ENCODE data around the gene CCDC183.
"Not testable (repeated sequence)": the region's sequence is repeated elsewhere in the genome, so short reads cannot be mapped to it uniquely, and the experiment has no call there.

Gene CCDC183

DNA sequence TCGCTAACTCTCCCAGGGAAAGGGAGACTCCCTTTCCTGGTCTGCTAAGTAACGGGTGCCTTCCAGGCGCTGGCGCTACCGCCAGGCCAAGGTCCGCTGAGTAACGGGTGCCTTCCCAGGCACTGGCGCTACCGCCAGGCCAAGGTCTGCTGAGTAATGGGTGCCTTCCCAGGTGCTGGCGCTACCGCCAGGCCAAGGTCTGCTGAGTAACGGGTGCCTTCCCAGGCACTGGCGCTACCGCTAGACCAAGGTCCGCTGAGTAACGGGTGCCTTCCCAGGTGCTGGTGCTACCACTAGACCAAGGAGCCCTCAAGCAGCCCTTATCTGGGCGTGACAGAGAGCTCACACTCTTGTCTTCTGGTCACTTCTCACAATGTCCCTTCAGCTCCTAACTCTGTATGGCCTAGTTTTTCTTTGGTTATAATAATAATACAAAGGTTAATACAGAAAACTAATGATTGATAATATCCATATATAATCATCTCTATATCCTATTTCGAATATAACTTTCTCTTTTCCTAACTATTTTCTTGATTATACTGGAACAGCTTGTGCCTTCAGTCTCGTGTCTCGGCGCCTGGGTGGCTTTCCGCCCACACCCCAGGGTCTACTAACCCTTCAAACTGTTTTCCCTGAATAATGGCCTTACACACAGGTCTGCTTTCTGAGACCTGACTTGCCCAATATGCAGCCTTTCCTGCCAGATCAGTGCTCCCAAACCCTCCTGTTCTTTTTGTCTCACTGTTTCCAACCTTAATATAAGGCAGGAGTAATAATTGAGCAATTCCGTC is 10.4 kb upstream of the CCDC183 start:
- DNase-seq = not testable (repeated sequence)

DNA sequence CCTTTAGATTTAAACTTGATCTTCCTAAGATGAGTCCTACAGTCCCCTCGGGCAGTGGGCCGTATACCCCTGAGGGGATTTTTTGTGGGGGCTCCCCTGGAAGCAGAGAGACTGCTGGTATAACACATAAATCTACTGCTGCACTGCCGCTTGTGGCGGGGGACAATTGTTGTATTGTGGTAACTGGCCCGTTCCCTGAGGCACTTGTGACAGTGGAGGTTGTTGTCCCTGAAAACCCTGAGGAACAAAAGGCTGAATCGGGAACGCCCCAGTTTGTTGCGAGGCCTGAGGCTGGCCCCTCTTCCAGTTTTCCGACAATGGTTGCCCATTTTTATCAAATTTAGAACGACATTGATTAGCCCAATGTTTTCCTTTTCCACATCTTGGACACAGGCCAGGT is 9.7 kb upstream of the CCDC183 start:
- DNase-seq = no peak

DNA sequence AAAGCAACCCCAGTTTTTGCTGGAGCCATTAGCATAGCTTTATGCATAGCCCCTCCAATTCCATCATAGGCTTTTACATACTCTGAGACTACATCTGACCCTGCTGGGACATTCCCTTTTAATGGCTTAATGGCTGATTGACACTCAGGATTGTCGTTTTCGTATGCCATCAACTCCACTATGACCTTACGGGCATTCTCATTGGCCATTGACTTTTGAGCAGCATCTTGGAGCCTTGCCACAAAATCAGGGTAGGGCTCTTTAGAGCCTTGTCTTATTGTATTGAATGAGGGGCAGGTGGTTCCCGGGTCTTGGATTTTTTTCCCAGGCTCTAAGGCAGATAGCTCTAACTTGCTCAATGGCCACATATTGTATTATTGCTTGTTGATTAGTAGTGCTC is 9.2 kb upstream of the CCDC183 start:
- DNase-seq = not testable (repeated sequence)

DNA sequence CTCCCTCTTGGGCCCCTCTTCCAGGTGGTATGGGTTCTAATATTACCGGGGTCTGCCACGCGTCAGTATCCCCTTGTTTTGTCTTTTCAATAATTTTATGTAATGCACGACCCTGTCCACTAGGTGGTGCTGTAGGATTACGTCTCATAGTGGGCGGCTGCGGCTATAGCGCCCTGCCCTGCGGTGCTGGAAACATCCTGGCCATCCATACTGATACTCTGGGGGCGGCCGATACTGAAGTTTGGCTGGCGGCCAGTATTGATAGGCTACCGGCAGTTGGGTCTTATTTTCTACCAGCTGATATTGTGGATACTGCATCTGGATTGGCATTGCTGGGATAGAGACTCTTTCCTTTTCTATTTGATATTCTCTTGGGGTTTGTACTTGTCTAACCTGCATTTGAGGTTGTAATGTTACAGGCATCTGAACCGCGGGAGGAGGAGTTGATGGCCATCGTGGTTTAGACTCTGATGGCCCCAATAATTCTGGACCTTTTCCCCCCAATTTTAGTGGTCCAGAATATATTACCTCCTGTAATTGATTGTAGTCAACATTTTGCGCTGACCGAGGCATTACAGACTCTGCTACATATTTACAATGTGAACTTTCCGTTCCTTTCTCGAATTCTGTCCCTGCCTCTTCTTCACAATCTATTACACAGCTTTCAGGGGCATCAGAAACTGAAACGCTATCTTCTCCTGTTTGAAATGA is 8.3 kb upstream of the CCDC183 start:
- peak in 4 of 5 experiments; percentile 42 to 72 (median 56) for DNase-seq

- DNase-seq = not testable (repeated sequence)
Measured at GRCh38 chr9:136788644-136789522, 7.3 kb upstream of the CCDC183 start.

GRCh38 chr9:136789523-136789937 is 6.6 kb upstream of the CCDC183 start:
- DNase-seq = no peak

GRCh38 chr9:136790640-136791515 is 5.3 kb upstream of the CCDC183 start, which contains the start of gene TMEM141:
Gene TMEM141, plus strand, starts transcription at chr9:136791344. Its CDS starts 27 bp downstream, at chr9:136791371.
- DNase-seq = peak; percentile 98 to 100 (median 100)

DNA sequence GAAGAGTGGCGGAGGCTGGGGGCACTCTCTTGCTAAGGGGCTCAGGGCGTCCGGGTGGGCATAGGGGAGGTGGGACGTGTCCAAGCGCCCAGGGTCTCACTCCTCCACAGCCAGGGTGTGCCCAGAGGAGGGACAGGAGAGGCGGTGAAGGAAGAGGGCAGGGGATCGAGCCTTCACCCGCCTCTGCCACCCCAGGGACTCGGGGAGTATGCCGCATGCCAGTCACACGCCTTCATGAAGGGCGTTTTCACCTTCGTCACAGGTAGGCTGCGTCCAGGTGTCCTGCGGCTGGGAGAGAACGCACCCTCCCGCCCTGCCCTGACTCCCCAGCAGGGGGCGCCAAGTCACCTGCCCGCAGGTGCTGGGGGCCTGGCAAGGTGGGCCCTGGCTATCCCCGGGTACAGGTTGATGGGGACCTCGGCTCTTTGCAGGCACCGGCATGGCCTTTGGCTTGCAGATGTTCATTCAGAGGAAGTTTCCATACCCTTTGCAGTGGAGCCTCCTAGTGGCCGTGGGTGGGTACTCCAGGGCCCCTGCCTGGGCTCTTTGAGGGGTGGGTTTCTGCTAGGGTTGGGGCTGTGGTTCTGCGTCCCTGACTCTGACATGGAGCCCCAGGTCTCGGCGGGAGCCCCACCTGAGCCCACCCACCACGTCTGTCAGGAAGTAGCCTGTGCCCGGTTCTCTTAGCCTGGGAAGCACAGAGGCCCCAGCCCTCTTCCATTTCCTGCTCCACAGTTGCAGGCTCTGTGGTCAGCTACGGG is 4.4 kb upstream of the CCDC183 start:
- peak; percentile 36 to 70 (median 61) for DNase-seq

- DNase-seq = no peak
Measured at GRCh38 chr9:136792321-136793085, 3.6 kb upstream of the CCDC183 start.

GRCh38 chr9:136793086-136793946 is 2.8 kb upstream of the CCDC183 start:
- no peak for DNase-seq

GRCh38 chr9:136794281-136794999 is 1.7 kb upstream of the CCDC183 start:
- no peak for DNase-seq

DNA sequence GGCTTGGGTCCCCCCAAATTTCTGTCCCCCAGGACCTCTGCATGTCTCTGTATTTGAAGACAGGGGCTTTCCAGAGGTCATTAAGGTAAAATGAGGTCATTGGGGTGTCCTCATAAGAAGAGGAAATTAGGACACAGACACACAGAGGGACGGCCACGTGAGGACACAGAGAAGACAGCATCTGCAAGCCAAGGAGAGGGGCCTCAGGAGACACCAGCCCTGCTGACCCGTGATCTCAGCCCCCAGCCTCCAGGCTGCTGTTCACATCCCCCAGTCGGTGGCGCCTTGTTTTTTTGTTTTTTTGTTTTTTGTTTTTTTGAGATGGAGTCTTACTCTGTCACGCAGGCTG is 1.2 kb upstream of the CCDC183 start:
- DNase-seq = no peak

GRCh38 chr9:136796775-136797347 is 723 bp downstream of the CCDC183 start:
- DNase-seq = not testable (repeated sequence)

DNA sequence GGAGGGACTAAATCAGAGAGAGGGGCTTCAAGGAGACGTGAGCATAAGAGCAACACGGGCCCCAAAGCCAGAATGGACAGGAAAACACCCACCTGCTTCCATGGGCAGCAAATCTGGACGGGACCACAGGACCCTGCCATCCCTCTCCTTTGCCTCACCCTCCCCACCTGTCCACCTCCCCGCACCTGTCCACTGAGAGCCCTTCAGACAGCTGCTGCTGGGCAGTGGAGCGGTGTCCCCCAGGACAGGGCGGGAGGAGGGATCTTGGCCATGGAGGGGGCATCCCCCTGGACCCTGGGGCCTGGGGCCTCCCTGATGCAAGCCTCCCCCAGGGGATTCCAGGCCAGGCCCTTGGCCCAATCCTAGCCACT is 2.6 kb downstream of the CCDC183 start:
- DNase-seq = no peak

DNA sequence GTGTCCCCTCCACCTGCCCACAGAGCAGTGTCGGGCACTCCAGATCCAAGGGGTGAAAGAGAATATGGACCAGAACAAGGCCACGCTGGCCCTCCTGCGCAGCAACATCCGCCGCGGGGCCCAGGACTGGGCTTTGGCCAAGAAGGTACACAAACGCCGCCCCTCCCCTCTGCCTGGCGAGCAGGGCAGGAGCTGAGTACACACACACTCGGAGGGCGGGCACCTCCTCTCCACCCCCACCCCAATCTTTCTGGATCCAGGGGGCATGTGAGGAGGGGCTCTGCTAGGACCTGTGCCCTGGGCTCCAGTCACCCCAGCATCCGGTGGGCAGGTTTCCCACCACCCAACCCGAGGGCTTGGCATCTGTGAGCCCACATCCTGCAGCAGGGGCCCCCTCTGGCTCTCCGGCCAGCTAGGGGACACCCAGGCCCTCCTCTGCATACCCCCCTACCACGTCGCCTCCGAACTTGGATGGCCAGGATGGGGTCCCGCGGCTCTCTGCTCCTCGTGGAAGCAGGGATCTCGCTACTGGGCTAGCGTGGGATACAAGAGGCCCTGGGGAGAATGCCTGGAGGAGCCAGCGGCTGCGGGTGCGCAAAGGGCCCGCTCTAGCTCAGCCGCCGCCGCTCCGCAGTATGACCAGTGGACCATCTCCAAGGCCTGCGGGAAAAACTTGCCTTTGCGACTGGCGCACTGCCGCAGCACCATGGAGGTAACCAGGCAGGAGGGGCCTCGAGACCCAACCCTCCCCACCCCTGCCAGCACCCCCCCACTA is 3.1 kb downstream of the CCDC183 start:
- DNase-seq = no peak

DNA sequence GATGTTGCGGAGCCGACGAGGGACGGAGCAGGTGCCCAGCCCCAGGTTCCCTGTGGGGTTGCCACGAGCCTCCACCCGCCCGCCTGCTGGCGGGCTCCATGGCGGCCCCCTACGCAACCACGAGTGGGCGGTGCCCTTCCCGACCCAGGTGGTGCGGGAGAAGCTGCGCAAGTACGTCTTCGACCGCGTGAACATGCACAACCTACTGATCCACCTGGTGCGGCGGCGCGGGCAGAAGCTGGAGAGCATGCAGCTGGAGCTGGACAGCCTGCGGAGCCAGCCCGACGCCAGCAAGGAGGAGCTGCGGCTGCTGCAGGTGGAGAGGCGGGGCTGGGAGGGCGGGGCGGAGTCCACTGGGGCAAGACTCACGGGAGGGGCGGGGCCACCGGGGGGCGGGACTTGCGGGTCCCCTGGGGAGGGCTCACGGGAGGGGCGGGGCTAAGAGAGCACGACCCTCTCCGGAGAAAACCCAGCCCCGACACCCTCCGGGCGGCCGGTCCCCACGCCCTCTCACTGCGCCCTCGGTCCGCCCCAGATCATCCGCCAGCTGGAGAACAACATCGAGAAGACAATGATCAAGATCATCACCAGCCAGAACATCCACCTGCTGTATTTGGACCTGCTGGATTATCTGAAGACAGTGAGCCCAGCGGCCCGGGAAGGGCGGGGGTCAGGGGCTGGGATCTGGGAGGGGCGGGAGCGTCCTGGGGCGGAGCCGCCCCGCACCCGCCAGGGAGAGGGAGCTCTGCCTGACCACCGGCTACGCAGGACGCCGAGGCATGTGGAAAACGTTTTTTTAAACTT is 3.9 kb downstream of the CCDC183 start:
- DNase-seq = peak; percentile 63 to 89 (median 86)

GRCh38 chr9:136802321-136802720 is 6.2 kb downstream of the CCDC183 start:
- no peak for DNase-seq

Measured in T-helper 2 cell (primary cell).